Endothelial cell of umbilical vein (primary cell): Measurements from ENCODE around the gene IQGAP1.

Experiments
- CTCF ChIP-seq, 2 donors: IDR thresholded peaks; 1 replicate in 1 of 2; 2 replicates in 1 of 2; pipeline ENCODE4 v1.5.1; 2011; ENCODE audit warnings: low read length in 2 of 2, mild to moderate bottlenecking in 2 of 2, moderate library complexity in 2 of 2, control low read depth in 1 of 2, inconsistent platforms in 1 of 2, low read depth in 1 of 2; ENCODE audit not compliant: insufficient read depth in 1 of 2; ENCODE audit errors: extremely low read depth in 1 of 2
- EZH2 ChIP-seq: IDR thresholded peaks from 2 replicates; pipeline ENCODE4 v1.6.1; 2012; ENCODE audit warnings: borderline replicate concordance, low read depth, mild to moderate bottlenecking, moderate library complexity, low read length, inconsistent platforms; ENCODE audit not compliant: severe bottlenecking
- MAX ChIP-seq: IDR thresholded peaks from 2 replicates; pipeline ENCODE4 v1.6.1; 2011; ENCODE audit not compliant: insufficient read depth, insufficient read length
- POLR2A ChIP-seq: IDR thresholded peaks from 2 replicates; pipeline ENCODE4 v1.6.1; 2012; ENCODE audit warnings: low read depth, mild to moderate bottlenecking, control low read depth, low read length

- TF ChIP-seq POLR2A (no peak), MAX (no peak), CTCF (IDR thresholded peaks at IDR 0.05; ENCODE audit: extremely low read depth in 1 of 2, insufficient read depth in 1 of 2, low read depth in 1 of 2, low read length in 2 of 2) (no peak), EZH2 (no peak)
Observed at GRCh38 chr15:90469723-90470122, 81.7 kb downstream of the IQGAP1 start.
